Fibroblast of villous mesenchyme (primary cell): ENCODE data around the gene DNAJB1. TPM values are rescaled to one million over a fixed set of nuclear protein-coding genes. Genes with fewer than 3 reads are reported as not detected.

Experiments
- DNase-seq: peaks from one replicate; pipeline ENCODE4 v3.0.0-alpha.2; 2010; ENCODE audit warnings: low read depth
- H3K4me3 ChIP-seq: 2 replicates; pipeline ENCODE4 v1.5.1; 2011; ENCODE audit warnings: low read depth, mild to moderate bottlenecking, low read length
- CTCF ChIP-seq: IDR thresholded peaks from 2 replicates; pipeline ENCODE4 v1.5.1; 2012; ENCODE audit warnings: low read depth, mild to moderate bottlenecking, low read length; ENCODE audit not compliant: insufficient read depth
- total RNA-seq: library from RNA; depleted of rRNA; stranded (reverse); fragments of >200 nt; gene quantifications from 2 replicates; pipeline ENCODE4 v1.2.3, GENCODE V29; 2012

Gene DNAJB1
- total RNA-seq, 1 donor, result 99.3 TPM

GRCh38 chr19:14519860-14520407 is 1.7 kb upstream of the DNAJB1 start:
- DNase-seq, result no peak
- no peak for TF ChIP-seq CTCF

GRCh38 chr19:14519245-14519859 is 1.2 kb upstream of the DNAJB1 start:
- no peak overlapping the region for H3K4me3 ChIP-seq
- DNase-seq, result no peak
- no peak for TF ChIP-seq CTCF

More at GRCh38 chr19:14519860-14520407, 1.7 kb upstream of the DNAJB1 start:
- H3K4me3 ChIP-seq, result no peak overlapping the region

- no peak for DNase-seq
- H3K4me3 ChIP-seq, result peak overlapping the region; percentile 93
- TF ChIP-seq CTCF, result no peak
Measured at GRCh38 chr19:14517446-14517839, 754 bp downstream of the DNAJB1 start.

- no peak for DNase-seq
- TF ChIP-seq CTCF, result no peak
- peak overlapping the region; percentile 93 for H3K4me3 ChIP-seq
Measured at GRCh38 chr19:14516746-14517438, 1.3 kb downstream of the DNAJB1 start.

- no peak for DNase-seq
Measured at GRCh38 chr19:14516048-14516534, 2.1 kb downstream of the DNAJB1 start.

GRCh38 chr19:14515501-14516047 is 2.6 kb downstream of the DNAJB1 start:
- H3K4me3 ChIP-seq, result peak overlapping the region; percentile 93
- no peak for TF ChIP-seq CTCF
- no peak for DNase-seq

More at GRCh38 chr19:14516048-14516534, 2.1 kb downstream of the DNAJB1 start:
- no peak for TF ChIP-seq CTCF
- peak overlapping the region; percentile 93 for H3K4me3 ChIP-seq
